Neural progenitor cell (in vitro differentiated cells): ENCODE data around the gene RAD51B. TPM values are rescaled to one million over a fixed set of nuclear protein-coding genes. Genes with fewer than 3 reads are reported as not detected.

ENCODE experiments used
- DNase-seq: peaks from one replicate; pipeline ENCODE4 v3.0.0-alpha.2; 2016; ENCODE audit warnings: low spot score
- H2AFZ ChIP-seq: fragments of 200-600 bp; sonication (generic); replicated peaks from 2 replicates; pipeline ENCODE4 v1.6.1; 2016; ENCODE audit warnings: antibody characterized with exemption
- H3F3A ChIP-seq: fragments of 200-600 bp; sonication (generic); 2 replicates; pipeline ENCODE4 v1.6.1; 2016; ENCODE audit warnings: antibody characterized with exemption, low read depth
- H3K27ac ChIP-seq: fragments of 200-600 bp; sonication (generic); 2 replicates; pipeline ENCODE4 v1.5.1; 2016; ENCODE audit warnings: mild to moderate bottlenecking
- H3K27me3 ChIP-seq: fragments of 200-600 bp; sonication (generic); 2 replicates; pipeline ENCODE4 v1.6.1; 2016; ENCODE audit warnings: mild to moderate bottlenecking, moderate library complexity
- H3K36me3 ChIP-seq: fragments of 200-600 bp; sonication (generic); 2 replicates; pipeline ENCODE4 v1.5.1; 2016
- H3K4me1 ChIP-seq: fragments of 200-600 bp; sonication (generic); 2 replicates; pipeline ENCODE4 v1.6.1; 2016; ENCODE audit warnings: mixed run types
- H3K4me2 ChIP-seq: fragments of 200-600 bp; sonication (generic); 2 replicates; pipeline ENCODE4 v1.6.1; 2016
- H3K4me3 ChIP-seq: fragments of 200-600 bp; sonication (generic); 2 replicates; pipeline ENCODE4 v1.5.1; 2016
- H3K79me2 ChIP-seq: fragments of 200-600 bp; sonication (generic); 2 replicates; pipeline ENCODE4 v1.6.1; 2016; ENCODE audit warnings: low read depth
- H3K9ac ChIP-seq: fragments of 200-600 bp; sonication (generic); 2 replicates; pipeline ENCODE4 v1.6.1; 2016
- H3K9me3 ChIP-seq: fragments of 200-600 bp; sonication (generic); 2 replicates; pipeline ENCODE4 v1.5.1; 2016; ENCODE audit warnings: low read depth
- H4K20me1 ChIP-seq: fragments of 200-600 bp; sonication (generic); 2 replicates; pipeline ENCODE4 v1.6.1; 2016; ENCODE audit warnings: low read depth
- H3K27ac Mint-ChIP-seq: 3 replicates; pipeline ENCODE4 v1.8.0; 2021; ENCODE audit warnings: mixed read lengths
- H3K27me3 Mint-ChIP-seq: 2 replicates; pipeline ENCODE4 v1.8.0; 2022; ENCODE audit warnings: low read depth, mild to moderate bottlenecking, inconsistent platforms, moderate library complexity, mixed read lengths; ENCODE audit not compliant: insufficient read depth
- H3K36me3 Mint-ChIP-seq: 3 replicates; pipeline ENCODE4 v1.8.0; 2021; ENCODE audit warnings: mixed read lengths
- H3K4me1 Mint-ChIP-seq: 3 replicates; pipeline ENCODE4 v1.8.0; 2021; ENCODE audit warnings: mixed read lengths
- H3K4me3 Mint-ChIP-seq: 3 replicates; pipeline ENCODE4 v1.8.0; 2021; ENCODE audit warnings: mild to moderate bottlenecking, moderate library complexity, mixed read lengths
- H3K9me3 Mint-ChIP-seq: 3 replicates; pipeline ENCODE4 v1.8.0; 2020; ENCODE audit warnings: mixed read lengths
- CTCF ChIP-seq: fragments of 200-600 bp; sonication (generic); IDR thresholded peaks from 2 replicates; pipeline ENCODE4 v1.5.1; 2017; ENCODE audit warnings: antibody characterized with exemption, mild to moderate bottlenecking
- EZH2 ChIP-seq: fragments of 200-600 bp; sonication (generic); IDR thresholded peaks from 2 replicates; pipeline ENCODE4 v1.6.1; 2017; ENCODE audit warnings: antibody characterized with exemption, mild to moderate bottlenecking, moderate library complexity
- EZH2phosphoT487 ChIP-seq: fragments of 200-600 bp; sonication (generic); IDR thresholded peaks from 2 replicates; pipeline ENCODE4 v1.6.1; 2017; ENCODE audit warnings: antibody characterized with exemption
- total RNA-seq: library from RNA; depleted of rRNA; stranded (reverse); fragments of >200 nt; gene quantifications from 2 replicates; pipeline ENCODE4 v1.2.3, GENCODE V29; 2015; ENCODE audit warnings: low replicate concordance

RAD51B gene
- total RNA-seq, 1 donor from 2014 or later: 50.5 TPM

DNA sequence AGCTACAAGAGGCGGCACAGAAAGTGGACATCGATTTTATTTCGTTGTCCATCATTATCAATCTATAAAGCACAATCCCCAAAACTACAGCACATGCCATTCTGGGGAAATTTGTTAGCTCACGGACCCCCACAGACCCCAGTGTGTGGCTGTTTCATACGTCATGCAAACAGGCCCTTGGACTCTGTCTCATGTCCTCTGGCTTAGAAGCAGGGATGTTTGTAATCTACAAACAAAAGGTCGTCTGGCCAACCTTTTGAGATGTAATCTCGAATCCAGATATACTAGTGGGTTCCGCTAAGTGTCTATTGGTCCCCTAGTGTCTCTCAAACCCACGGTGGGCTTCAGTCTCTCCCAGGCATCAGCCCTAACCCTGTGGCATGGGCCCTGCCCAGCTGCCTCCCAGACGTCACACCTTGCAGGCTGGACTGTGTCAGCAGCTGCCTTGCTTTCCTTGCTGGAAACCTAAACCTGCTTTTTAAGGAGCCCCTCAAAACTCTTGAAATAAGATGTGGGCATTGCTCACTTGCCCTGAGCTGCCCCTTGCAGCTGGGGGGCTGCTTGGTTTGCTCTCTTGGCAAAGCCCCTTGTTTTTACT lies 752.4 kb downstream of the RAD51B start:
- no peaks in the 10 kb centered on the region for H3K79me2 ChIP-seq
- no peak overlapping the region for H3K4me3 ChIP-seq
- H3K9ac ChIP-seq: no peak overlapping the region
- H3K27ac ChIP-seq: no peak overlapping the region
- no peaks in the 10 kb centered on the region for H3K36me3 ChIP-seq
- no peaks in the 10 kb centered on the region for H3K9me3 ChIP-seq
- TF ChIP-seq CTCF: no peak
- TF ChIP-seq EZH2: no peak
- TF ChIP-seq EZH2phosphoT487: no peak
- H3K4me3 Mint-ChIP-seq: peak overlapping the region; percentile 54
- H3K4me1 ChIP-seq: peaks cover 40% of the 10 kb centered on the region
- H3K27me3 Mint-ChIP-seq: peaks cover 11% of the 10 kb centered on the region
- H3K9me3 Mint-ChIP-seq: peaks cover 20% of the 10 kb centered on the region
- no peak overlapping the region for H3K4me2 ChIP-seq
- H4K20me1 ChIP-seq: no peaks in the 10 kb centered on the region
- peak overlapping the region; percentile 48 for H3K27ac Mint-ChIP-seq
- no peak overlapping the region for H2AFZ ChIP-seq
- peaks cover 73% of the 10 kb centered on the region for H3K4me1 Mint-ChIP-seq
- H3K27me3 ChIP-seq: no peaks in the 10 kb centered on the region
- no peak for DNase-seq
- peaks cover 17% of the 10 kb centered on the region for H3K36me3 Mint-ChIP-seq
- peaks cover 34% of the 10 kb centered on the region for H3F3A ChIP-seq

GRCh38 chr14:68573126-68573525 lies 753.5 kb downstream of the RAD51B start:
- peak overlapping the region; percentile 82 for H3K27ac Mint-ChIP-seq

DNA sequence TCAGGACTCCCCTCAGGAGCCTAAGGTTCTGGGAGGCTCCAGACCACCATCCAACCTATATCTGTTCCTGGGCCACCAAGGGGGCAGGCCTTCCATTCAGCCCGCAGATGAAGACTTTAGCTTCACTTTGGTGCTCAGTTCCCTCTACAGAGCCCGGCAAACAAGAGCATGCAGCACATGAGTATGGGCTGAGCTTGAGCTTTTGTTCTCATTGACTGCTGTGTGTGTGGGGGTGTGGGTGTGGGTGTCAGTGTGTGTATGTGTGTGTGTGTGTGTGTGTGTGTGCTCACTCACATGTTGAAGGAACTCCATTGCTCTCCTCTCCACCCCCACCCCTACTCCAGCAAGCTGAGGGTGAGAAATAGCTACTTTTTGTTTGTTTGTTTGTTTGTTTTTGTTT lies 754.1 kb downstream of the RAD51B start:
- H3K4me3 ChIP-seq: no peak overlapping the region
- no peak overlapping the region for H3K4me3 Mint-ChIP-seq
- H3F3A ChIP-seq: peaks cover 26% of the 10 kb centered on the region
- H3K9ac ChIP-seq: no peak overlapping the region
- H3K27ac ChIP-seq: no peak overlapping the region
- no peaks in the 10 kb centered on the region for H3K79me2 ChIP-seq
- TF ChIP-seq CTCF (no peak), EZH2phosphoT487 (no peak), EZH2 (no peak)
- H3K4me2 ChIP-seq: no peak overlapping the region
- H3K4me1 ChIP-seq: peaks cover 30% of the 10 kb centered on the region
- H3K36me3 Mint-ChIP-seq: peaks cover 13% of the 10 kb centered on the region
- H3K27me3 Mint-ChIP-seq: peaks cover 11% of the 10 kb centered on the region
- H3K4me1 Mint-ChIP-seq: peaks cover 68% of the 10 kb centered on the region
- H3K27me3 ChIP-seq: no peaks in the 10 kb centered on the region
- H4K20me1 ChIP-seq: no peaks in the 10 kb centered on the region
- H3K9me3 ChIP-seq: no peaks in the 10 kb centered on the region
- peaks cover 19% of the 10 kb centered on the region for H3K9me3 Mint-ChIP-seq
- DNase-seq: no peak
- no peaks in the 10 kb centered on the region for H3K36me3 ChIP-seq
- no peak overlapping the region for H3K27ac Mint-ChIP-seq
- H2AFZ ChIP-seq: no peak overlapping the region

More at GRCh38 chr14:68573126-68573525, 753.5 kb downstream of the RAD51B start:
- Mint-ChIP-seq H3K36me3 (peaks cover 13% of the 10 kb centered on the region), H3K4me1 (peaks cover 71% of the 10 kb centered on the region), H3K27me3 (peaks cover 11% of the 10 kb centered on the region), H3K9me3 (peaks cover 20% of the 10 kb centered on the region), H3K4me3 (no peak overlapping the region)
- Histone ChIP-seq H3K4me2 (no peak overlapping the region), H3K9me3 (no peaks in the 10 kb centered on the region), H3K36me3 (no peaks in the 10 kb centered on the region), H2AFZ (no peak overlapping the region), H3F3A (peaks cover 32% of the 10 kb centered on the region), H3K4me1 (peaks cover 35% of the 10 kb centered on the region), H4K20me1 (no peaks in the 10 kb centered on the region), H3K27ac (no peak overlapping the region), H3K79me2 (no peaks in the 10 kb centered on the region), H3K9ac (no peak overlapping the region), H3K4me3 (no peak overlapping the region), H3K27me3 (no peaks in the 10 kb centered on the region)
- DNase-seq: no peak
- no peak for TF ChIP-seq EZH2
- TF ChIP-seq EZH2phosphoT487: no peak
- TF ChIP-seq CTCF: no peak
